Measurements from ENCODE around the gene CDKL1.

Gene CDKL1

DNA sequence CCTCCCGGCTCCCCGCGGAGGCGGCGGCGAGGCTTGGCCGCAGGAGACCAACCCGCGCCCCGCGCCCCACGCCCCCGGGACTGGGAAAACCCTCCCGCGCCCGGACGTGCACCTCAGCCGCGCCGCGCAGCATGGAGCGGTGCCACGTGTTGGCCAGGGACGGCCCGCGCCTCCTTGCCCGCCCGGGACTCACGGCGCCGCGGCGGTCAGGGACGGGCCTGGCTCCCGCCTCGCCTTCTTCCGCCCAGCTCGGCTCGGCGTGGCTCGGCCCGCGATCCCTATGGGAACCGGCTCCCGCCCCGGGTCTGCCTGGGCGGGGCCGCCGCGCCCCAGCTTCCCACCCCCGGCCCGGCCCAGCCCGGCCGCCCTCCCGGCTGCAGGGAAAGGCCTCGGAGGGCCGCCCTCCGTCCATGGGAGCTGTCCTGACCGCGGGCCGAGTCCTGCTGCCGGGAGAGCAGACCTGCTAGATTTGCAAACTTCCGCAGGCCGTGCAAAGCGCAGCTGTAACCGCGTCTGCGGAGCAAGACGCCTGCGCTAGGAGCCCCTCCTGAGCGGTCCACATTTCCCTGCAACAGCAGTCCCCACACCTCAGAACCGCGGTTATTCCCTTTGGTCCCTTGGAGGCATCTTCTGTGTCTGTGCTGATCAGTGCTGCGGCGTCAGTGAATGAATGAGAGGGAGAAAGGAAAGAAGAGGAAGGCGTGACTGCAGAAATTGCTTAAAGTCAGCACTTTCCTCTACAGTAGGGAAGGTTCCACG, at the start of gene CDKL1:
Gene CDKL1, minus strand, starts transcription at position 251 of the 759 bp plus-strand sequence. CDS start 1,013 bp downstream, outside the sequence.
- Histone ChIP-seq H3K27ac (ENCODE audit: low read depth, low read length, poor library complexity, severe bottlenecking) (peak within 1 kb of the TSS; percentile 87), H4K20me1 (ENCODE audit: insufficient read depth, low read length) (no peaks in the 10 kb centered on the region), H2AFZ (ENCODE audit: low read length) (peak within 1 kb of the TSS; percentile 83; the same call in 1 of the 2 replicates), H3K9me2 (ENCODE audit: low read depth, low read length) (no peaks in the 10 kb centered on the region), H3K79me2 (ENCODE audit: insufficient read depth, low read length) (no peaks in the 10 kb centered on the region), H3F3A (ENCODE audit: insufficient read depth, low read length) (no peaks in the 10 kb centered on the region), H3K4me2 (ENCODE audit: low read length) (peak within 1 kb of the TSS; percentile 72), H3K36me3 (ENCODE audit: insufficient read depth, low read length) (peaks cover 6% of the 10 kb centered on the region; the same call in 1 of the 2 replicates), H3K4me3 (ENCODE audit: low read depth, low read length, poor library complexity, severe bottlenecking) (peak within 1 kb of the TSS; percentile 84), H3K9ac (ENCODE audit: low read length) (peak within 1 kb of the TSS; percentile 95), H3K27me3 (ENCODE audit: insufficient read depth, low read length) (no peaks in the 10 kb centered on the region), H3K4me1 (ENCODE audit: insufficient read depth, low read length, severe bottlenecking) (peaks cover 75% of the 10 kb centered on the region), H3K9me3 (ENCODE audit: low read length) (no peaks in the 10 kb centered on the region)
- TF ChIP-seq, protein P1, sequence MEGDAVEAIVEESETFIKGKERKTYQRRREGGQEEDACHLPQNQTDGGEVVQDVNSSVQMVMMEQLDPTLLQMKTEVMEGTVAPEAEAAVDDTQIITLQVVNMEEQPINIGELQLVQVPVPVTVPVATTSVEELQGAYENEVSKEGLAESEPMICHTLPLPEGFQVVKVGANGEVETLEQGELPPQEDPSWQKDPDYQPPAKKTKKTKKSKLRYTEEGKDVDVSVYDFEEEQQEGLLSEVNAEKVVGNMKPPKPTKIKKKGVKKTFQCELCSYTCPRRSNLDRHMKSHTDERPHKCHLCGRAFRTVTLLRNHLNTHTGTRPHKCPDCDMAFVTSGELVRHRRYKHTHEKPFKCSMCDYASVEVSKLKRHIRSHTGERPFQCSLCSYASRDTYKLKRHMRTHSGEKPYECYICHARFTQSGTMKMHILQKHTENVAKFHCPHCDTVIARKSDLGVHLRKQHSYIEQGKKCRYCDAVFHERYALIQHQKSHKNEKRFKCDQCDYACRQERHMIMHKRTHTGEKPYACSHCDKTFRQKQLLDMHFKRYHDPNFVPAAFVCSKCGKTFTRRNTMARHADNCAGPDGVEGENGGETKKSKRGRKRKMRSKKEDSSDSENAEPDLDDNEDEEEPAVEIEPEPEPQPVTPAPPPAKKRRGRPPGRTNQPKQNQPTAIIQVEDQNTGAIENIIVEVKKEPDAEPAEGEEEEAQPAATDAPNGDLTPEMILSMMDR (IDR thresholded peaks at IDR 0.05; ENCODE audit: low read length) = no peak
- no peak for TF ChIP-seq EZH2 (IDR thresholded peaks at IDR 0.05; ENCODE audit: borderline replicate concordance, low read length)

DNA sequence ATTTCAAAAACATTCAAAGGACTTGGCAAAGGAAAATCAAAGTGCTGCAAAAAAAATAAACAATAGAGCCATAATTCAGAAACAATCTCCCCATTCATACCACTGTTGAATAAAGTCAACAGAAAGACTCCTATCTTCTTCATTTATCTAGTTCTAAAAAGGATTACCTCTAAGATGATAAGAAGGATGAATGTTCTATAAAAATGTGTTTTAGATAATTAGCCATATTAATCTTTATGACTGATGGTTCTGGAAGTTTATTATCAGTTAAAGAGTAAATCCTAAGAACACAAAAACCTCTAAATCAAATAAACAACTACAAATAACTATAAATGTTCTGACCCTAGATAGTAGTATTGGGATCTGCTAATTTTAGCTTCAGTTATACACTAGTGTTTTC, 37.8 kb upstream of the CDKL1 start:
- Histone ChIP-seq H3K9ac (ENCODE audit: low read length) (no peak overlapping the region), H3K36me3 (ENCODE audit: insufficient read depth, low read length) (peaks cover 67% of the 10 kb centered on the region), H3K9me3 (ENCODE audit: low read length) (0 out of 2 replicates have a peak, but pooled peaks cover 6% of the 10 kb centered on the region), H3K4me2 (ENCODE audit: low read length) (no peak overlapping the region), H3K4me3 (ENCODE audit: low read depth, low read length, poor library complexity, severe bottlenecking) (no peak overlapping the region), H3K27ac (ENCODE audit: low read depth, low read length, poor library complexity, severe bottlenecking) (no peak overlapping the region), H3K79me2 (ENCODE audit: insufficient read depth, low read length) (no peaks in the 10 kb centered on the region), H4K20me1 (ENCODE audit: insufficient read depth, low read length) (no peaks in the 10 kb centered on the region), H2AFZ (ENCODE audit: low read length) (no peak overlapping the region), H3F3A (ENCODE audit: insufficient read depth, low read length) (no peaks in the 10 kb centered on the region), H3K9me2 (ENCODE audit: low read depth, low read length) (no peaks in the 10 kb centered on the region), H3K27me3 (ENCODE audit: insufficient read depth, low read length) (no peaks in the 10 kb centered on the region), H3K4me1 (ENCODE audit: insufficient read depth, low read length, severe bottlenecking) (no peaks in the 10 kb centered on the region)
- TF ChIP-seq EZH2 (IDR thresholded peaks at IDR 0.05; ENCODE audit: borderline replicate concordance, low read length) = no peak
- TF ChIP-seq, protein P1 (IDR thresholded peaks at IDR 0.05; ENCODE audit: low read length) = no peak

DNA sequence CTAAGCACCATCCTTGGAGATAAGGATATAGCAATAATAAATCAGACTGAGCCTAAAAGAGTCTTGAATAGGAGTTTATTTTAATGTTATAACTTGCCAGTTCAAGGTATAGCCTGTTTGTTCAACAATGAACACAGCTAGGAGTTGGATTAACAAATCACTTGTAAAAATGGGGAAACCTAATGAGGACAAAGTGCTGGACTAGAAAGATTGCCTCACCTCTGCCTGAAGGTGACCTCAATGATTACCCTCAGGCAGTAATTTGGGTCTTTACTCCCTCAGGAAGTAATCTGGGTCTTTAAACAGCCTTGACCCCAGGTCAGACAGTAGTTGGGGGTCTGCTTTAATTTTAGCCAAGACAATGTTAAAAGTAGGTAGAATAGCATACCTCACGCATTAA, 35.5 kb upstream of the CDKL1 start:
- no peaks in the 10 kb centered on the region for H3K4me1 ChIP-seq (ENCODE audit: insufficient read depth, low read length, severe bottlenecking)
- H2AFZ ChIP-seq (ENCODE audit: low read length) = no peak overlapping the region
- H4K20me1 ChIP-seq (ENCODE audit: insufficient read depth, low read length) = no peaks in the 10 kb centered on the region
- H3K9me2 ChIP-seq (ENCODE audit: low read depth, low read length) = no peaks in the 10 kb centered on the region
- no peaks in the 10 kb centered on the region for H3K79me2 ChIP-seq (ENCODE audit: insufficient read depth, low read length)
- no peaks in the 10 kb centered on the region for H3F3A ChIP-seq (ENCODE audit: insufficient read depth, low read length)
- H3K9me3 ChIP-seq (ENCODE audit: low read length) = no peaks in the 10 kb centered on the region
- H3K27me3 ChIP-seq (ENCODE audit: insufficient read depth, low read length) = no peaks in the 10 kb centered on the region
- H3K4me3 ChIP-seq (ENCODE audit: low read depth, low read length, poor library complexity, severe bottlenecking) = no peak overlapping the region
- no peak overlapping the region for H3K27ac ChIP-seq (ENCODE audit: low read depth, low read length, poor library complexity, severe bottlenecking)
- H3K9ac ChIP-seq (ENCODE audit: low read length) = no peak overlapping the region
- H3K4me2 ChIP-seq (ENCODE audit: low read length) = no peak overlapping the region
- H3K36me3 ChIP-seq (ENCODE audit: insufficient read depth, low read length) = peaks cover 62% of the 10 kb centered on the region
- TF ChIP-seq, protein P1 (IDR thresholded peaks at IDR 0.05; ENCODE audit: low read length) = no peak
- no peak for TF ChIP-seq EZH2 (IDR thresholded peaks at IDR 0.05; ENCODE audit: borderline replicate concordance, low read length)
